GM23338 (cell line): ENCODE results near the gene PTPRH. TPM values are rescaled to one million over a fixed set of nuclear protein-coding genes. Genes with fewer than 3 reads are reported as not detected.

Experiments used
- ATAC-seq: fragments of 200-7000 bp; cut with Tn5 transposase; 3 replicates; pipeline ENCODE4 v1.9.1; 2020
- DNase-seq: peaks from one replicate; pipeline ENCODE4 v3.0.0-alpha.2; 2015; ENCODE audit warnings: low spot score
- H2AFZ ChIP-seq: fragments of 200-600 bp; sonication (generic); 2 replicates; pipeline ENCODE4 v1.8.0; 2016; ENCODE audit warnings: antibody characterized with exemption, mild to moderate bottlenecking, moderate library complexity
- H3F3A ChIP-seq: fragments of 200-600 bp; sonication (generic); replicated peaks from 2 replicates; pipeline ENCODE4 v1.8.0; 2017; ENCODE audit warnings: antibody characterized with exemption, mixed run types, low read depth
- H3K27ac ChIP-seq: fragments of 200-600 bp; sonication (generic); 2 replicates; pipeline ENCODE4 v1.6.1; 2016; ENCODE audit warnings: low read depth
- H3K27me3 ChIP-seq: fragments of 200-600 bp; sonication (generic); 2 replicates; pipeline ENCODE4 v1.8.0; 2016; ENCODE audit warnings: mild to moderate bottlenecking, mixed run types, moderate library complexity; ENCODE audit not compliant: insufficient read depth
- H3K36me3 ChIP-seq: fragments of 200-600 bp; sonication (generic); 2 replicates; pipeline ENCODE4 v1.8.0; 2016; ENCODE audit warnings: mild to moderate bottlenecking; ENCODE audit not compliant: insufficient read depth
- H3K4me1 ChIP-seq: fragments of 200-600 bp; sonication (generic); 2 replicates; pipeline ENCODE4 v1.8.0; 2016; ENCODE audit warnings: mild to moderate bottlenecking, moderate library complexity; ENCODE audit not compliant: insufficient read depth
- H3K4me2 ChIP-seq: fragments of 200-600 bp; sonication (generic); 2 replicates; pipeline ENCODE4 v1.7.1; 2017; ENCODE audit warnings: mixed run types
- H3K4me3 ChIP-seq: fragments of 200-600 bp; sonication (generic); 2 replicates; pipeline ENCODE4 v1.6.1; 2016; ENCODE audit warnings: mixed run types
- H3K79me2 ChIP-seq: fragments of 200-600 bp; sonication (generic); replicated peaks from 2 replicates; pipeline ENCODE4 v1.8.0; 2017; ENCODE audit warnings: mild to moderate bottlenecking; ENCODE audit not compliant: insufficient read depth
- H3K9me2 ChIP-seq: fragments of 200-600 bp; sonication (generic); 2 replicates; pipeline ENCODE4 v1.8.0; 2017; ENCODE audit not compliant: insufficient read depth
- H4K20me1 ChIP-seq: fragments of 200-600 bp; sonication (generic); replicated peaks from 2 replicates; pipeline ENCODE4 v1.8.0; 2017; ENCODE audit warnings: mild to moderate bottlenecking; ENCODE audit not compliant: insufficient read depth
- H3K27ac Mint-ChIP-seq: 2 replicates; pipeline ENCODE4 v1.8.0; 2020; ENCODE audit warnings: inconsistent platforms, mild to moderate bottlenecking, moderate library complexity, mixed read lengths
- H3K27me3 Mint-ChIP-seq: 3 replicates; pipeline ENCODE4 v1.8.0; 2022; ENCODE audit warnings: low read depth, mild to moderate bottlenecking, moderate library complexity, mixed read lengths, inconsistent platforms; ENCODE audit not compliant: insufficient read depth, poor library complexity
- H3K36me3 Mint-ChIP-seq: 3 replicates; pipeline ENCODE4 v1.8.0; 2021; ENCODE audit warnings: low read depth, mild to moderate bottlenecking, inconsistent platforms, moderate library complexity, mixed read lengths
- H3K4me1 Mint-ChIP-seq: 3 replicates; pipeline ENCODE4 v1.8.0; 2020; ENCODE audit warnings: mild to moderate bottlenecking, inconsistent platforms, mixed read lengths
- H3K4me3 Mint-ChIP-seq: 3 replicates; pipeline ENCODE4 v1.8.0; 2021; ENCODE audit warnings: moderate library complexity, mild to moderate bottlenecking, inconsistent platforms, mixed read lengths
- H3K9me3 Mint-ChIP-seq: 3 replicates; pipeline ENCODE4 v1.8.0; 2020; ENCODE audit warnings: moderate library complexity, mild to moderate bottlenecking, inconsistent platforms, mixed read lengths
- CREB1 ChIP-seq: fragments of 250-450 bp; sonication (Bioruptor Pico); IDR thresholded peaks from 2 replicates; pipeline ENCODE4 v1.5.0; 2020; ENCODE audit warnings: low read depth, mild to moderate bottlenecking, moderate library complexity
- EZH2 ChIP-seq: fragments of 200-600 bp; sonication (generic); IDR thresholded peaks from one replicate; pipeline ENCODE4 v1.8.0; 2017; ENCODE audit warnings: antibody characterized with exemption, mild to moderate bottlenecking, low read depth; ENCODE audit not compliant: unreplicated experiment
- JUNB ChIP-seq: IDR thresholded peaks from one replicate; pipeline ENCODE4 v1.6.1; 2016; ENCODE audit warnings: antibody characterized with exemption; ENCODE audit not compliant: unreplicated experiment
- NANOG ChIP-seq: IDR thresholded peaks from 2 replicates; pipeline ENCODE4 v1.6.1; 2016; ENCODE audit warnings: antibody characterized with exemption, borderline replicate concordance
- ZNF114 ChIP-seq: fragments of 250-450 bp; sonication (Bioruptor Pico); IDR thresholded peaks from 2 replicates; pipeline ENCODE4 v1.5.0; 2020; ENCODE audit warnings: mild to moderate bottlenecking, moderate library complexity
- ZNF331 ChIP-seq: fragments of 250-450 bp; sonication (Bioruptor Pico); IDR thresholded peaks from 2 replicates; pipeline ENCODE4 v1.5.0; 2020; ENCODE audit warnings: low read depth, mild to moderate bottlenecking, moderate library complexity
- polyA plus RNA-seq: library from polyadenylated mRNA; unstranded; fragments of >200 nt; fragmentation: Nextera tagmentation; extraction: Ambion mirVana; gene quantifications from 2 replicates; pipeline ENCODE4 v1.2.1, GENCODE V29; 2016
- total RNA-seq: library from RNA; depleted of rRNA; stranded (reverse); fragments of >200 nt; shearing (Covaris generic); gene quantifications from 2 replicates; pipeline ENCODE4 v1.2.3, GENCODE V29; 2014
- TF ChIP-seq, protein P1 (sequence below): IDR thresholded peaks from one replicate; pipeline ENCODE4 v1.6.1; 2018; ENCODE audit warnings: antibody characterized with exemption; ENCODE audit not compliant: unreplicated experiment
- TF ChIP-seq, protein P2 (sequence below), 2 experiments: fragments of 200-600 bp in 1 of 2; sonication (generic) in 1 of 2; conservative IDR thresholded peaks; 2 replicates each; pipeline versions ENCODE4 v1.5.1 to v1.6.1; 2016 to 2017; ENCODE audit warnings: antibody characterized with exemption in 2 of 2, low read depth in 2 of 2, mild to moderate bottlenecking in 2 of 2, moderate library complexity in 1 of 2

PTPRH gene
- total and polyA plus RNA-seq, 2 experiments from 2014 or later, result 0.16 to 2.1 TPM

DNA sequence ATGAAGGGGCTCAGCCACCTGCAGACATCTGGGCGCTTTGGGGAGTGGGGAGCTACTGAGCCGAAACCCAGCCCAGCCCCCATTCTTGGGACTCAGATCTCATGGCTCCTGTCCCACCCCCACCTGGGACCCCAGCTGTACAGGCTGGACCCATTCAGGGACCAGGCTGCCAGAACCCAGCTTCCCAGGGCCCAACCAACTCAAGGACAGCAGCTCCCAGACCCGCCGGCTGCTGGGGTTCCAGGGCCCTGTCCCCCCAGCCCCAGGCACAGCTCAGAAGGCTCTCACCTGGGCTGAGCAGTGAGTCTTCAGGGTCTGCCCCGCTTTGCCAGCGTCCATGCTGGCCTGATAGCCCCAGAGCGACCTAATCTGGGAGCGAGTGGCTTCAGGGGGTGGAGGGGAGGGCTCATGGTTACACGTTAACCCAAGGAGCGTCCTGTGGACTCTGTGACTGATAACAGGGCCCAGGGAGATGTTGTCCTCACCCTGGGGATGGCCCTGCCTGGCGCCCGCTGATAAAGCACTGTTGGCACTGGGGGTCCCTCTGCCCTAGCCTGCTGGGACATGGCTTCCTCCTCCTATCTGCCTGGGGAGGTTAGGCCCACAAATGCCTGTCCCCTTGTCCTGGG is 19.2 kb upstream of the PTPRH start, which contains the start of gene TMEM86B:
TMEM86B (minus strand) TSS at position 361 of the 629 bp plus-strand sequence; CDS start at position 339, 22 bp downstream.
- Mint-ChIP-seq H3K4me1 (peaks cover 4% of the 10 kb centered on the region; the same call in 2 of the 3 replicates), H3K27ac (no peak within 1 kb of the TSS), H3K36me3 (peaks cover 22% of the 10 kb centered on the region), H3K4me3 (no peak within 1 kb of the TSS; the same call in 2 of the 3 replicates), H3K9me3 (no peaks in the 10 kb centered on the region), H3K27me3 (peaks cover 12% of the 10 kb centered on the region)
- no peak within 1 kb of the TSS for H3K27ac ChIP-seq
- no peaks in the 10 kb centered on the region for H3K4me1 ChIP-seq
- H3F3A ChIP-seq, result no peaks in the 10 kb centered on the region
- TF ChIP-seq, protein P1, sequence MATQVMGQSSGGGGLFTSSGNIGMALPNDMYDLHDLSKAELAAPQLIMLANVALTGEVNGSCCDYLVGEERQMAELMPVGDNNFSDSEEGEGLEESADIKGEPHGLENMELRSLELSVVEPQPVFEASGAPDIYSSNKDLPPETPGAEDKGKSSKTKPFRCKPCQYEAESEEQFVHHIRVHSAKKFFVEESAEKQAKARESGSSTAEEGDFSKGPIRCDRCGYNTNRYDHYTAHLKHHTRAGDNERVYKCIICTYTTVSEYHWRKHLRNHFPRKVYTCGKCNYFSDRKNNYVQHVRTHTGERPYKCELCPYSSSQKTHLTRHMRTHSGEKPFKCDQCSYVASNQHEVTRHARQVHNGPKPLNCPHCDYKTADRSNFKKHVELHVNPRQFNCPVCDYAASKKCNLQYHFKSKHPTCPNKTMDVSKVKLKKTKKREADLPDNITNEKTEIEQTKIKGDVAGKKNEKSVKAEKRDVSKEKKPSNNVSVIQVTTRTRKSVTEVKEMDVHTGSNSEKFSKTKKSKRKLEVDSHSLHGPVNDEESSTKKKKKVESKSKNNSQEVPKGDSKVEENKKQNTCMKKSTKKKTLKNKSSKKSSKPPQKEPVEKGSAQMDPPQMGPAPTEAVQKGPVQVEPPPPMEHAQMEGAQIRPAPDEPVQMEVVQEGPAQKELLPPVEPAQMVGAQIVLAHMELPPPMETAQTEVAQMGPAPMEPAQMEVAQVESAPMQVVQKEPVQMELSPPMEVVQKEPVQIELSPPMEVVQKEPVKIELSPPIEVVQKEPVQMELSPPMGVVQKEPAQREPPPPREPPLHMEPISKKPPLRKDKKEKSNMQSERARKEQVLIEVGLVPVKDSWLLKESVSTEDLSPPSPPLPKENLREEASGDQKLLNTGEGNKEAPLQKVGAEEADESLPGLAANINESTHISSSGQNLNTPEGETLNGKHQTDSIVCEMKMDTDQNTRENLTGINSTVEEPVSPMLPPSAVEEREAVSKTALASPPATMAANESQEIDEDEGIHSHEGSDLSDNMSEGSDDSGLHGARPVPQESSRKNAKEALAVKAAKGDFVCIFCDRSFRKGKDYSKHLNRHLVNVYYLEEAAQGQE, result no peak
- H2AFZ ChIP-seq, result no peak within 1 kb of the TSS
- DNase-seq (no peak), ATAC-seq (no peak)
- H3K4me2 ChIP-seq, result no peak within 1 kb of the TSS
- peaks cover 3% of the 10 kb centered on the region; the same call in 1 of the 2 replicates for H4K20me1 ChIP-seq
- no peaks in the 10 kb centered on the region; the same call in 1 of the 2 replicates for H3K36me3 ChIP-seq
- H3K27me3 ChIP-seq, result no peaks in the 10 kb centered on the region
- H3K79me2 ChIP-seq, result no peaks in the 10 kb centered on the region
- no peaks in the 10 kb centered on the region for H3K9me2 ChIP-seq
- no peak within 1 kb of the TSS for H3K4me3 ChIP-seq

DNA sequence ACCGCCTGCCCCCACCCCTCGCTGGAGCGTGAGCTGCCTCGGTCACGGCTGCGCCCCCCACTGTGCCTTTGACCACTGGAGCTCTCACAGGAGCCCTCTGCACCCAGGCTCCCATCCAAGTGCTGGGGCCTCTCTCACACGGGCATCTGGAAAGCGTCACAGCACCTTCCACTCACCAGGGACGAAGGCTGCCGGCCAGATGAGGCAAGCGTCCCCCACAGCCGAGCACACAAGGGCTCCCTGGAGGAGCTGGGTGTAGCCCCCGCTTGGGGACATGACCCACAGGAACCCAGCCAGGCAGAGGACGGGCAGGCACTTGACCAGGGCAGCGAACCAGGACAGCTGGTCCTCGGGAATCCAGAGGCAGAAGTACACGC is 18.7 kb upstream of the PTPRH start:
- Histone ChIP-seq H3K27me3 (no peaks in the 10 kb centered on the region), H3K9me2 (no peaks in the 10 kb centered on the region), H3F3A (no peaks in the 10 kb centered on the region), H4K20me1 (peaks cover 3% of the 10 kb centered on the region; the same call in 1 of the 2 replicates), H3K4me1 (no peaks in the 10 kb centered on the region), H3K79me2 (no peaks in the 10 kb centered on the region), H3K36me3 (no peaks in the 10 kb centered on the region; the same call in 1 of the 2 replicates), H3K4me3 (no peak overlapping the region), H2AFZ (no peak overlapping the region), H3K4me2 (no peak overlapping the region), H3K27ac (no peak overlapping the region)
- no peak overlapping the region for H3K27ac Mint-ChIP-seq
- DNase-seq (no peak), ATAC-seq (no peak)
- peaks cover 13% of the 10 kb centered on the region for H3K27me3 Mint-ChIP-seq
- no peaks in the 10 kb centered on the region for H3K9me3 Mint-ChIP-seq
- peaks cover 19% of the 10 kb centered on the region for H3K36me3 Mint-ChIP-seq
- peaks cover 4% of the 10 kb centered on the region; the same call in 2 of the 3 replicates for H3K4me1 Mint-ChIP-seq
- no peak overlapping the region for H3K4me3 Mint-ChIP-seq
- TF ChIP-seq NANOG (no peak), CREB1 (CRISPR knock-in tag) (no peak), JUNB (no peak), EZH2 (no peak), ZNF114 (CRISPR knock-in tag) (no peak), ZNF331 (no peak)
- TF ChIP-seq, protein P2, sequence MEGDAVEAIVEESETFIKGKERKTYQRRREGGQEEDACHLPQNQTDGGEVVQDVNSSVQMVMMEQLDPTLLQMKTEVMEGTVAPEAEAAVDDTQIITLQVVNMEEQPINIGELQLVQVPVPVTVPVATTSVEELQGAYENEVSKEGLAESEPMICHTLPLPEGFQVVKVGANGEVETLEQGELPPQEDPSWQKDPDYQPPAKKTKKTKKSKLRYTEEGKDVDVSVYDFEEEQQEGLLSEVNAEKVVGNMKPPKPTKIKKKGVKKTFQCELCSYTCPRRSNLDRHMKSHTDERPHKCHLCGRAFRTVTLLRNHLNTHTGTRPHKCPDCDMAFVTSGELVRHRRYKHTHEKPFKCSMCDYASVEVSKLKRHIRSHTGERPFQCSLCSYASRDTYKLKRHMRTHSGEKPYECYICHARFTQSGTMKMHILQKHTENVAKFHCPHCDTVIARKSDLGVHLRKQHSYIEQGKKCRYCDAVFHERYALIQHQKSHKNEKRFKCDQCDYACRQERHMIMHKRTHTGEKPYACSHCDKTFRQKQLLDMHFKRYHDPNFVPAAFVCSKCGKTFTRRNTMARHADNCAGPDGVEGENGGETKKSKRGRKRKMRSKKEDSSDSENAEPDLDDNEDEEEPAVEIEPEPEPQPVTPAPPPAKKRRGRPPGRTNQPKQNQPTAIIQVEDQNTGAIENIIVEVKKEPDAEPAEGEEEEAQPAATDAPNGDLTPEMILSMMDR (conservative IDR thresholded peaks at IDR 0.05; ENCODE audit: low read depth in 2 of 2), result no peak
- TF ChIP-seq, protein P1, result no peak
